Measurements from ENCODE around the gene CTRB1. TPM values are rescaled to one million over a fixed set of nuclear protein-coding genes. Genes with fewer than 3 reads are reported as not detected.

CTRB1 gene
- total and polyA plus RNA-seq, 2 of the 13 experiments (the other 11 are each of a cell fraction or from before 2014, with no cell fraction given): not detected

DNA sequence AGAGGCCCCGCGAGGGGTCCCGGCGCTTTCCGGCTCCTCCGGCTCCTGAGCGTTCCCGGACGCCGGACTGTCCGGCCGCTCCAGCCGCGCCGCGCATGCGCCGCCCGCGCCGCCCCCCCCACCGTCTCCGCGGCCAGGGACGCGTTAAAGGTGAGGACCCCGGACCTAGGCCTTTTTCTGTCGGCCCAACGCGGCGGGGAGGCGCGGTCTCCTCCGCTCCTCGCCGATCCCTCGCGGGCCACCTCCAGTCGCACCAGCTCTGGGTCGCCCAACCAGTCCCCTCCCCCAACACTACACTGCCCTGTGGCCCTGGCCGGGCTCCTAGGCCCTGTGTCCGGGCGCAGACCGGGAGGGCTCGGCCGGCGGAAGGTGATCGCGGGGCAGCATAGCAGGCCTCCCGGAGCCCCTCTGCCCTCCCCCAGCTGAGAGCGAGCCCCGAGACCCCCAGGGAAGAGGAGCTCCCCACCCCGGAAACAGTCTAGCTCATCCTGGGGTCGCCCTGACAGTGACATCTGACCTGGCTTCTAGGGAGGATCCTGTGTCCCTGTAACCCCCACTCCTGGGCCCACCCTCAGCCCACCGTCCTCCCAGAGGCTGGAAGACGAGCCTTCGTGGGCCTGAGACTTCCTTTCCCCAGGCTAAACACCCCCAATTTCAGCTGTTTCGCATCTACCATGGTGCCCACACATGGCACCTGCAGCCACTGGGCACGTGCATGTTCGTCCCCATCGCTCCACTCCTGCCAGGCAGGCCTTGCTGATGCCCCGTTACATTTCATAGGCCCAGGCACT lies 47.3 kb downstream of the CTRB1 start (continued):
- TF ChIP-seq ZNF460 (CRISPR knock-in tag; IDR thresholded peaks at IDR 0.05; ENCODE audit: borderline replicate concordance) (no peak), EED (CRISPR knock-in tag; IDR thresholded peaks at IDR 0.05) (peak; percentile 62; the same call in 1 of the 2 replicates), YY1 (IDR thresholded peaks at IDR 0.05; ENCODE audit: insufficient read depth, insufficient replicate concordance, low read depth, low read length) (peak; percentile 66), ETV5 (CRISPR knock-in tag; IDR thresholded peaks at IDR 0.05; ENCODE audit: borderline replicate concordance) (peak; percentile 54; the same call in 1 of the 2 replicates), PPARG (CRISPR knock-in tag; conservative IDR thresholded peaks at IDR 0.05) (peak; percentile 42; the same call in 1 of the 2 replicates), ZBTB26 (CRISPR knock-in tag; IDR thresholded peaks at IDR 0.05; ENCODE audit: borderline replicate concordance) (peak; percentile 67), ZNF558 (CRISPR knock-in tag; IDR thresholded peaks at IDR 0.05; ENCODE audit: borderline replicate concordance) (peak; percentile 93; the same call in 1 of the 2 replicates), RBM22 (optimal IDR thresholded peaks at IDR 0.05; ENCODE audit: low read length) (no peak), ATF4 (CRISPR knock-in tag; IDR thresholded peaks at IDR 0.05) (no peak), ZNF749 (CRISPR knock-in tag; IDR thresholded peaks at IDR 0.05; ENCODE audit: borderline replicate concordance) (peak; percentile 60), ERF (CRISPR knock-in tag; IDR thresholded peaks at IDR 0.05) (peak; percentile 49; the same call in 1 of the 2 replicates), KLF13 (CRISPR knock-in tag; IDR thresholded peaks at IDR 0.05) (no peak), SP4 (CRISPR knock-in tag; IDR thresholded peaks at IDR 0.05) (peak; percentile 36; the same call in 1 of the 2 replicates), ELF4 (CRISPR knock-in tag; IDR thresholded peaks at IDR 0.05; ENCODE audit: borderline replicate concordance) (no peak), XRCC5 (optimal IDR thresholded peaks at IDR 0.05; ENCODE audit: low read length) (peak; percentile 84), KLF16 (CRISPR knock-in tag; IDR thresholded peaks at IDR 0.05) (peak in 1 of 2 experiments; percentile 55; a peak in 1 of 4 replicates), GPN1 (CRISPR knock-in tag; IDR thresholded peaks at IDR 0.05; ENCODE audit: borderline replicate concordance) (no peak), SP1 (IDR thresholded peaks at IDR 0.05) (no peak), SP1 (CRISPR knock-in tag; IDR thresholded peaks at IDR 0.05) (no peak; the same call in none of the 2 replicates), SETDB1 (CRISPR knock-in tag; IDR thresholded peaks at IDR 0.05; ENCODE audit: borderline replicate concordance) (no peak), ATF5 (CRISPR knock-in tag; IDR thresholded peaks at IDR 0.05; ENCODE audit: low read depth) (peak; percentile 61; the same call in 1 of the 2 replicates), SMAD1 (CRISPR knock-in tag; IDR thresholded peaks at IDR 0.05; ENCODE audit: borderline replicate concordance, low read depth) (no peak), NFKBIZ (CRISPR knock-in tag; IDR thresholded peaks at IDR 0.05) (0 out of 2 replicates have a peak, but pooled peaks have one; percentile 48), ZNF850 (CRISPR knock-in tag; conservative IDR thresholded peaks at IDR 0.05) (no peak), ZSCAN9 (CRISPR knock-in tag; IDR thresholded peaks at IDR 0.05; ENCODE audit: borderline replicate concordance) (0 out of 2 replicates have a peak, but pooled peaks have one; percentile 23), ATF7 (IDR thresholded peaks at IDR 0.05) (no peak), ATF7 (CRISPR knock-in tag; IDR thresholded peaks at IDR 0.05) (peak; percentile 72; the same call in 1 of the 2 replicates)
